Neural cell (in vitro differentiated cells): Measurements from ENCODE around the gene TOP3A. TPM values are rescaled to one million over a fixed set of nuclear protein-coding genes. Genes with fewer than 3 reads are reported as not detected.

Source experiments
- H2AFZ ChIP-seq: fragments of 200-600, 300-800 bp; sonication (generic), shearing (Covaris generic); 2 replicates; pipeline ENCODE4 v1.6.0; 2014; ENCODE audit warnings: low read depth, mild to moderate bottlenecking, antibody characterized with exemption, low read length, moderate library complexity
- H3F3A ChIP-seq: fragments of 200-600 bp; shearing (Covaris generic); 2 replicates; pipeline ENCODE4 v1.6.1; 2016; ENCODE audit warnings: mild to moderate bottlenecking, moderate library complexity, mixed read lengths, antibody characterized with exemption, low read length; ENCODE audit not compliant: insufficient read depth, poor library complexity, severe bottlenecking
- H3K27ac ChIP-seq: fragments of 200-600, 300-800 bp; sonication (generic), shearing (Covaris generic); 2 replicates; pipeline ENCODE4 v1.5.1; 2014; ENCODE audit warnings: mild to moderate bottlenecking, low read length, moderate library complexity
- H3K27me3 ChIP-seq: fragments of 300-800, 200-600 bp; sonication (generic), shearing (Covaris generic); 2 replicates; pipeline ENCODE4 v1.6.0; 2014; ENCODE audit warnings: mild to moderate bottlenecking, low read depth, low read length, moderate library complexity; ENCODE audit not compliant: insufficient read depth
- H3K36me3 ChIP-seq: fragments of 300-800, 200-600 bp; sonication (generic), shearing (Covaris generic); 2 replicates; pipeline ENCODE4 v1.5.1; 2014; ENCODE audit warnings: mild to moderate bottlenecking, antibody characterized with exemption, low read length, moderate library complexity; ENCODE audit not compliant: insufficient read depth
- H3K4me2 ChIP-seq: fragments of 300-800, 200-600 bp; sonication (generic), shearing (Covaris generic); 2 replicates; pipeline ENCODE4 v1.6.0; 2014; ENCODE audit warnings: mild to moderate bottlenecking, low read length
- H3K4me3 ChIP-seq: fragments of 300-800, 200-600 bp; sonication (generic), shearing (Covaris generic); 2 replicates; pipeline ENCODE4 v1.5.1; 2014; ENCODE audit warnings: mild to moderate bottlenecking, low read length, moderate library complexity
- H3K79me2 ChIP-seq: fragments of 200-600 bp; shearing (Covaris generic); replicated peaks from 2 replicates; pipeline ENCODE4 v1.6.0; 2014; ENCODE audit warnings: mild to moderate bottlenecking, low read length, moderate library complexity; ENCODE audit not compliant: insufficient read depth
- H3K9ac ChIP-seq: fragments of 300-800, 200-600 bp; sonication (generic), shearing (Covaris generic); 2 replicates; pipeline ENCODE4 v1.6.1; 2016; ENCODE audit warnings: mild to moderate bottlenecking, low read length, mixed read lengths
- H3K9me2 ChIP-seq: fragments of 200-600 bp; shearing (Covaris generic); 2 replicates; pipeline ENCODE4 v1.6.1; 2016; ENCODE audit warnings: mild to moderate bottlenecking, low read length, mixed read lengths; ENCODE audit not compliant: insufficient read depth
- H3K9me3 ChIP-seq: fragments of 200-600, 300-800 bp; sonication (generic), shearing (Covaris generic); 2 replicates; pipeline ENCODE4 v1.6.1; 2016; ENCODE audit warnings: mild to moderate bottlenecking, mixed run types, low read length, moderate library complexity, mixed read lengths
- H4K20me1 ChIP-seq: fragments of 200-600 bp; shearing (Covaris generic); 2 replicates; pipeline ENCODE4 v1.6.1; 2016; ENCODE audit warnings: mild to moderate bottlenecking, mixed run types; ENCODE audit not compliant: insufficient read depth
- CTCF ChIP-seq: fragments of 450-650 bp; IDR thresholded peaks from 2 replicates; pipeline ENCODE4 v1.5.1; 2014; ENCODE audit warnings: antibody characterized with exemption, mild to moderate bottlenecking, moderate library complexity; ENCODE audit not compliant: poor library complexity, severe bottlenecking
- EP300 ChIP-seq: fragments of 450-650 bp; conservative IDR thresholded peaks from 2 replicates; pipeline ENCODE4 v1.6.1; 2014; ENCODE audit warnings: antibody characterized with exemption, mild to moderate bottlenecking, moderate library complexity; ENCODE audit not compliant: poor library complexity, severe bottlenecking
- EZH2 ChIP-seq: fragments of 200-600, 300-800 bp; shearing (Covaris generic), sonication (generic); IDR thresholded peaks from 2 replicates; pipeline ENCODE4 v1.6.1; 2014; ENCODE audit warnings: antibody characterized with exemption, low read length, borderline replicate concordance, mild to moderate bottlenecking; ENCODE audit not compliant: insufficient read depth, poor library complexity, severe bottlenecking
- MXI1 ChIP-seq: fragments of 450-650 bp; conservative IDR thresholded peaks from 2 replicates; pipeline ENCODE4 v1.6.1; 2014; ENCODE audit warnings: antibody characterized with exemption, mild to moderate bottlenecking; ENCODE audit not compliant: poor library complexity, severe bottlenecking
- POLR2AphosphoS5 ChIP-seq: IDR thresholded peaks from 2 replicates; pipeline ENCODE4 v1.6.1; 2012
- RAD21 ChIP-seq: fragments of 450-650 bp; conservative IDR thresholded peaks from 2 replicates; pipeline ENCODE4 v1.6.1; 2014; ENCODE audit warnings: antibody characterized with exemption, mild to moderate bottlenecking, moderate library complexity
- REST ChIP-seq: IDR thresholded peaks from 2 replicates; pipeline ENCODE4 v1.6.1; 2012; ENCODE audit warnings: borderline replicate concordance
- SMC3 ChIP-seq: fragments of 450-650 bp; conservative IDR thresholded peaks from 2 replicates; pipeline ENCODE4 v1.6.1; 2014; ENCODE audit warnings: antibody characterized with exemption, mild to moderate bottlenecking, moderate library complexity; ENCODE audit not compliant: poor library complexity
- TAF1 ChIP-seq: IDR thresholded peaks from 2 replicates; pipeline ENCODE4 v1.6.1; 2012; ENCODE audit warnings: low read depth
- polyA plus RNA-seq: library from polyadenylated mRNA; depleted of rRNA; stranded (reverse); fragments of >200 nt; gene quantifications from 2 replicates; pipeline ENCODE4 v1.2.3, GENCODE V29; 2014

TOP3A gene
- polyA plus RNA-seq, 1 donor from 2014 or later = 31.9 TPM

GRCh38 chr17:18318771-18319450 lies 4.1 kb upstream of the TOP3A start:
- Histone ChIP-seq H3F3A (peaks cover 2% of the 10 kb centered on the region), H3K27me3 (no peaks in the 10 kb centered on the region), H4K20me1 (no peaks in the 10 kb centered on the region), H3K9me2 (no peaks in the 10 kb centered on the region), H3K4me3 (peak overlapping the region; percentile 47), H3K27ac (no peak overlapping the region), H3K9me3 (no peaks in the 10 kb centered on the region), H3K9ac (no peak overlapping the region), H3K79me2 (peaks cover 29% of the 10 kb centered on the region), H3K36me3 (no peaks in the 10 kb centered on the region), H2AFZ (no peak overlapping the region), H3K4me2 (no peak overlapping the region)
- TF ChIP-seq CTCF (no peak), REST (no peak), EZH2 (no peak), POLR2AphosphoS5 (no peak), EP300 (no peak), MXI1 (no peak), SMC3 (no peak), TAF1 (no peak), RAD21 (no peak)

- H3K36me3 ChIP-seq = no peaks in the 10 kb centered on the region
- H3K4me3 ChIP-seq = peak overlapping the region; percentile 46
- H3K9me2 ChIP-seq = no peaks in the 10 kb centered on the region
- no peak overlapping the region for H3K27ac ChIP-seq
- no peak overlapping the region for H3K9ac ChIP-seq
- no peaks in the 10 kb centered on the region for H4K20me1 ChIP-seq
- peak overlapping the region; percentile 35 for H3K4me2 ChIP-seq
- peaks cover 4% of the 10 kb centered on the region for H3F3A ChIP-seq
- H3K79me2 ChIP-seq = peaks cover 37% of the 10 kb centered on the region
- TF ChIP-seq SMC3 = no peak
- no peak for TF ChIP-seq REST
- TF ChIP-seq CTCF = no peak
- no peak for TF ChIP-seq RAD21
- no peak for TF ChIP-seq TAF1
- TF ChIP-seq MXI1 = no peak
- TF ChIP-seq EP300 = no peak
- TF ChIP-seq POLR2AphosphoS5 = no peak
- TF ChIP-seq EZH2 = no peak
- no peaks in the 10 kb centered on the region for H3K27me3 ChIP-seq
- no peak overlapping the region for H2AFZ ChIP-seq
- H3K9me3 ChIP-seq = no peaks in the 10 kb centered on the region
Observed at GRCh38 chr17:18318117-18318516, 3.3 kb upstream of the TOP3A start.
